T-helper 22 cell (primary cell): ENCODE measurements around the gene BPTF.
"Not testable (repeated sequence)": the region's sequence is repeated elsewhere in the genome, so short reads cannot be mapped to it uniquely, and the experiment has no call there.

Experiments used
- DNase-seq: peaks from one replicate; pipeline ENCODE4 v3.0.0-alpha.2; 2020; ENCODE audit warnings: low read depth

Gene BPTF

GRCh38 chr17:67834634-67835033 is 9.3 kb downstream of the BPTF start:
- no peak for DNase-seq

GRCh38 chr17:67836205-67836987 is 11.1 kb downstream of the BPTF start:
- DNase-seq, result no peak

- DNase-seq, result no peak
These were observed 12.7 kb downstream of the BPTF start for GRCh38 chr17:67837965-67838364.

- DNase-seq, result no peak
These were observed 13.2 kb downstream of the BPTF start for GRCh38 chr17:67838538-67838937.

- no peak for DNase-seq
These were observed 16.7 kb downstream of the BPTF start for GRCh38 chr17:67841992-67842391.

GRCh38 chr17:67842648-67843047 is 17.3 kb downstream of the BPTF start:
- DNase-seq, result no peak

- DNase-seq, result no peak
These were observed 20.1 kb downstream of the BPTF start for GRCh38 chr17:67845374-67845773.

GRCh38 chr17:67848189-67848588 is 22.9 kb downstream of the BPTF start:
- not testable (repeated sequence) for DNase-seq

- not testable (repeated sequence) for DNase-seq
These were observed 23.5 kb downstream of the BPTF start for GRCh38 chr17:67848846-67849245.

- no peak for DNase-seq
These were observed 25.8 kb downstream of the BPTF start for GRCh38 chr17:67850991-67851631.

GRCh38 chr17:67853703-67854102 is 28.4 kb downstream of the BPTF start:
- DNase-seq, result no peak

- DNase-seq, result no peak
These were observed 29.1 kb downstream of the BPTF start for GRCh38 chr17:67854378-67854777.

- no peak for DNase-seq
These were observed 30.4 kb downstream of the BPTF start for GRCh38 chr17:67855504-67856324.

GRCh38 chr17:67856402-67856801 is 31.1 kb downstream of the BPTF start:
- not testable (repeated sequence) for DNase-seq

GRCh38 chr17:67862614-67863217 is 37.4 kb downstream of the BPTF start:
- DNase-seq, result no peak

GRCh38 chr17:67863624-67864247 is 38.4 kb downstream of the BPTF start:
- no peak for DNase-seq

GRCh38 chr17:67865438-67865837 is 40.1 kb downstream of the BPTF start:
- no peak for DNase-seq

- DNase-seq, result no peak
These were observed 42.3 kb downstream of the BPTF start for GRCh38 chr17:67867591-67867990.

- DNase-seq, result no peak
These were observed 42.9 kb downstream of the BPTF start for GRCh38 chr17:67868176-67868575.

- no peak for DNase-seq
These were observed 54.4 kb downstream of the BPTF start for GRCh38 chr17:67879662-67880061.

GRCh38 chr17:67881083-67881482 is 55.8 kb downstream of the BPTF start:
- DNase-seq, result no peak

GRCh38 chr17:67884741-67885140 is 59.4 kb downstream of the BPTF start:
- DNase-seq, result no peak
